ES-I3 (cell line): ENCODE data around the gene SBF1.

Experiments
- H3K36me3 ChIP-seq: 2 replicates; pipeline ENCODE4 v1.6.1; 2013; ENCODE audit warnings: mild to moderate bottlenecking, low read length, control low read depth, moderate library complexity; ENCODE audit not compliant: insufficient read depth
- H3K4me1 ChIP-seq: 2 replicates; pipeline ENCODE4 v1.6.1; 2013; ENCODE audit warnings: mild to moderate bottlenecking, control low read depth, low read length; ENCODE audit not compliant: insufficient read depth
- H3K9ac ChIP-seq: 2 replicates; pipeline ENCODE4 v1.6.1; 2013; ENCODE audit warnings: low read depth, mild to moderate bottlenecking, low read length, moderate library complexity
- H3K9me3 ChIP-seq: 2 replicates; pipeline ENCODE4 v1.6.1; 2013; ENCODE audit warnings: mild to moderate bottlenecking, low read length, moderate library complexity; ENCODE audit not compliant: control insufficient read depth, insufficient read depth

The SBF1 gene

DNA sequence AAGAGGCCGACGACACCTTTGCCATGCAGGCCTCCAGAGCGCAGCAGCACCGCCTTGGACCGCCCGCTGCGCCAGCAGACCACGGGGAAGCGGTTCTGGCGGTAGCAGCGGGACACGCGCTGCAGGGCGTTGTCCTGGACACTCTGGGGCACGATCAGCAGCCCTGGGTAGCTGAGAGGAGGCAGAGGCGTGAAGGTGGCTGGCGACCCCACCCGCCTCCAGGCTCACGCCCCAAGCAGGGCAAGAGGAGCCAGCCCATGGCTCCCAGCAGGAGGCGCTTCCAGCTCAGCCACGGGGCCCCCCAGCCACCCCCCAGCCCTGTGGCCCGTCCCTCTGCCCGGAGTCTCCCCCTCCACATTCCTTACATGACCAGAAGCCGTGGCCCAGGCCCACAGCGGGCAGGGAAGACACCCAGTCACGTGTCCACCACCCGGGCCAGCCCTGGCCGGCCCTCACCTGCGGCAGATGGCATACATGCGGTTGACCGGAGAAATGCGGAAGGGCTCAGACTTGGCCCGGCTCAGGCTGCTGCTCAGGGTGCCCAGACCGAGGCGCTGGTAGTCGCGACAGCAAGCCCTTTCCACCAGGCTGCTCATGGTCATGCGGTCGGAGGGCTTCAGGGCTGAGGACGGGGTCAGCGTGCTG lies 15.2 kb downstream of the SBF1 start:
- H3K9ac ChIP-seq = no peak overlapping the region
- no peaks in the 10 kb centered on the region for H3K9me3 ChIP-seq
- H3K36me3 ChIP-seq = no peaks in the 10 kb centered on the region
- no peaks in the 10 kb centered on the region for H3K4me1 ChIP-seq

DNA sequence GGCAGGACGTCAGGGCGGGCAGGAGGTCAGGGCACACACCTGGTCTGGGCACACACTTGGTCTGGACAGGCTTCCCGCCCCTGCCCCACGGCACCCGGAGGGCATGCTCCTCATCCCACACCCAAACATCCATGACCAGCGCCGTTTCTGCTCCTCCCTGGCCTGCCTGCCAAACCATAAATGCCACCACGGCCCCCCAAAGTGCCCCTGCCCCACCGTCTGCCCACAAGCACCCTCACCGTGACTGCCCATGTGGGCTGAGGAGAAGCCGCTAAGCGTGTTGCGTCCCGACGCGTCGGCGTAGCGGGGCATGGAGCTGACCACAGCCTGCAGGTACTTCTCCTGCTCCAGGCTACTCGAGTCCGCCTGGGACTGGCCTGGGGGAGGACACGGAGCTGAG lies 15.8 kb downstream of the SBF1 start:
- H3K9ac ChIP-seq = no peak overlapping the region
- H3K36me3 ChIP-seq = no peaks in the 10 kb centered on the region; the same call in 1 of the 2 replicates
- no peaks in the 10 kb centered on the region for H3K4me1 ChIP-seq
- no peaks in the 10 kb centered on the region for H3K9me3 ChIP-seq

DNA sequence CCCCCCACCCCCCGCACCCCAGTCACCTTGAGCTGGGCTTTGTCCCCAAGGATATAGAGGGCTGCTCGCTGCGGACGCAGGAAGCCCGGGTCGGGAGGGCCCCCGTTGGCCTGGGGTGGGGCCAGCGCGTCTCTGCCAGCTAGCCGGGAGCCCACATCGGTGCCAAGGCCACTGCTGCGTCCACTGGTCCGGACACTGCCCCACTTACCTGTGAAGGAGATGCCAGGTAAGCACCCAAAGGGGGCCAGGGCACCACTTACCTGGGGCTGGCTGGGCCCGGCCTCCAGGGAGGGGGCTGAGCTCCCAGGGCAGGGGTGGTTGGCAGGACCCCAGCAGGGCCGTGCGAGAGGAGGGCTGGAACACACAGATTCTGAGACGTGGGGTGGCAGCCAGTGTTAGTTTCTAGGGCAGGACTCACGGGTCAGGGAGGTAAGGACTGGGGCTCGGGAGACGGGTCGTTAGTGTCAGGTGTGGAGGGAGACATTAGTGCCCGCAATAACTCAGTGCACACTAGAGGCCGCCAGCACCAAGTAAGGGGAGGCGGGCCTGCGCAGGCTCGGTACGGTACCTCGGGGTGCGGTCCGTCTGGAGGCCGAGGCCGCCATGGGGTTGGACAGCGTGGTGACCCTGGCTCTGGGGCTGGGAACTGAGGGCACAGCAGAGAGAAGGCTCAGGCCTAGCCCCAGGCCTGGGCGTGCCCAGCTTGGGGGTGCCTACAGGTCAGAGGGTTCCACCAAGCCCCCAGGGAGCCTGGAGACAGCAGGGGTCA lies 18.2 kb downstream of the SBF1 start:
- H3K9ac ChIP-seq = no peak overlapping the region
- no peaks in the 10 kb centered on the region for H3K4me1 ChIP-seq
- H3K9me3 ChIP-seq = no peaks in the 10 kb centered on the region
- H3K36me3 ChIP-seq = no peaks in the 10 kb centered on the region; the same call in 1 of the 2 replicates

DNA sequence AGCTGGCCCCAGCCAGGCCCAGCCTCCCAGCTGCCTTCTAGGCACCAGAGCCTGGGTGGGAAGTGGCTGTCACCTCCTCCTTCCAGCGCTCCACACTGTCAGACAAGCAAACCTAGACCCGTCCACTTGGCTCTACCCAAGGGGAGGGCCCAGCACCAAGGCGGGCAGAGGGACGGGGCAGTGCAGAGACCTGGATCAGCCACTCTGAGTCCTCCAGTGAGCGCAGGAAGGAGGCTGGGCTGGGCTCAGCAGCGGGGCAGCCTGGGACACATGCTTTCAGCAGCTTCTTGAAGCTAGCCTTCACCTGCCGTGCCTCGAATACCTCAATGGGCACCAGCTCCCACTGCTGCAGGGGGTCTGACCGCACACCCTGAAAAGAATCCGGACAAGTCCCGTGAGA lies 18.8 kb downstream of the SBF1 start:
- Histone ChIP-seq H3K9me3 (no peaks in the 10 kb centered on the region), H3K36me3 (no peaks in the 10 kb centered on the region; the same call in 1 of the 2 replicates), H3K9ac (no peak overlapping the region), H3K4me1 (no peaks in the 10 kb centered on the region)

DNA sequence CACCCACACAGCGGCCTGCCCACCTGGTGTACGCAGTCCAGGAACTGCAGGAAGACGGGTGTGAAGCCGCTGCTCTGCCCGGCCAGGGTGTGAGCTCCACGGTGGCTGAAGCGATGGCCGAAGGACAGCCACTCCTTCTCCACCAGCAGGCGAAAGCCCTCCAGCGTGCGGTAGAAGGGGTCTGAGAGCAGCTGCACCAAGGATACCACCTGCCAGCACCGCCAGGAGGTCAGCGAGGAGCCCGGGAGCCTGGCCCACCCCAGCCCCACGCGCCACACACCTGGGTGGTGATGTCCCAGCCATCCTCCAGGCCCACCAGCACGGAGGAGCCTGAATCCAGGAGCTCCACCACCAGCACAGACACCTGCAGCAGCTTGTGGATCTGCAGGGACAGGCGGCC lies 19.6 kb downstream of the SBF1 start:
- Histone ChIP-seq H3K9me3 (no peaks in the 10 kb centered on the region), H3K4me1 (no peaks in the 10 kb centered on the region), H3K36me3 (no peaks in the 10 kb centered on the region; the same call in 1 of the 2 replicates)

DNA sequence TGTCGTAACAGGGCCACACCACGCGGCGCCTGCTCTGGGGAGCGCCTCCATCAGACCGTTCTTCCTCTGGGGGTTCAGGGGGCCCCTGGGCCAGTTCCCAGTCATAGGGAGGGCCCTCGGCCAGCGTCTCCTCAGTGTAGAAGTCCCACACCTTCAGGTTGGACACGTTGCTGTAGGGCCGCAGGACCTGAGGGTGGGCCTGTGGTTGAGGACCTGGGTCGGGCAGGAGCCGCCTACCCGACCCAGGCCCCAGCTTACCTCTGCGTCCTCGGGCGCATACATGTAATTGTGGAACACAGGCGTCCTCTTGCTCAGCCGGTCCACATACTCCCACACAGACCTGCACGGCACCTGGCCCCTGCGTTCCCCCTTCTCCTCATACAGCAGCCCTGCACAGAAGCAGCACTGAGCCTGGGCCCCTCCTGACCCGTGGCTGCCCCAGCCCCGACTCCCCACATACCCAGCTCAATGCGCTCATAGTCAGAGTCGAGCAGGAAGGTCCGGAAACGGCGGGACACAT lies 20.2 kb downstream of the SBF1 start:
- Histone ChIP-seq H3K9me3 (no peaks in the 10 kb centered on the region), H3K4me1 (no peaks in the 10 kb centered on the region), H3K9ac (no peak overlapping the region), H3K36me3 (no peaks in the 10 kb centered on the region; the same call in 1 of the 2 replicates)

More for the DNA sequence above, 19.6 kb downstream of the SBF1 start:
- H3K9ac ChIP-seq = no peak overlapping the region

DNA sequence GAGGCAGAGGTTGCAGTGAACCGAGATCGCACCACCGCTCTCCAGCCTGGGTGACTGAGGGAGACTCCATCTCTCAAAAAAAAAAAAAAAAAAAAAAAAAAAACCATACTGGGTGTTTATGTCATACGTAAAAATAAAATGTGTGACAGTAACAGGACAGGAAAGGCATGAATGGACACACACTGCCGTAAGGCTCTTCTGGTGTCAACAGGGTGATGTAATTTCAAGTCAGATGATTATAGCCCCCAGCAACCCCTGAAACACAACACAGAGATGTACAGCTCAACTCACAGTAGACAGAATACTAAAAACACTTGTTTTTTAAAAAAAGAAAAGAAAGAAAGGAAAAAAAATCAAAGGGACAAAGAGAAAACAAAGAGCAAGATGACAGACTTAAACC lies 22.2 kb downstream of the SBF1 start:
- no peak overlapping the region for H3K9ac ChIP-seq
- no peaks in the 10 kb centered on the region for H3K4me1 ChIP-seq
- H3K36me3 ChIP-seq = peaks cover under 1% of the 10 kb centered on the region; the same call in 1 of the 2 replicates
- H3K9me3 ChIP-seq = no peaks in the 10 kb centered on the region

DNA sequence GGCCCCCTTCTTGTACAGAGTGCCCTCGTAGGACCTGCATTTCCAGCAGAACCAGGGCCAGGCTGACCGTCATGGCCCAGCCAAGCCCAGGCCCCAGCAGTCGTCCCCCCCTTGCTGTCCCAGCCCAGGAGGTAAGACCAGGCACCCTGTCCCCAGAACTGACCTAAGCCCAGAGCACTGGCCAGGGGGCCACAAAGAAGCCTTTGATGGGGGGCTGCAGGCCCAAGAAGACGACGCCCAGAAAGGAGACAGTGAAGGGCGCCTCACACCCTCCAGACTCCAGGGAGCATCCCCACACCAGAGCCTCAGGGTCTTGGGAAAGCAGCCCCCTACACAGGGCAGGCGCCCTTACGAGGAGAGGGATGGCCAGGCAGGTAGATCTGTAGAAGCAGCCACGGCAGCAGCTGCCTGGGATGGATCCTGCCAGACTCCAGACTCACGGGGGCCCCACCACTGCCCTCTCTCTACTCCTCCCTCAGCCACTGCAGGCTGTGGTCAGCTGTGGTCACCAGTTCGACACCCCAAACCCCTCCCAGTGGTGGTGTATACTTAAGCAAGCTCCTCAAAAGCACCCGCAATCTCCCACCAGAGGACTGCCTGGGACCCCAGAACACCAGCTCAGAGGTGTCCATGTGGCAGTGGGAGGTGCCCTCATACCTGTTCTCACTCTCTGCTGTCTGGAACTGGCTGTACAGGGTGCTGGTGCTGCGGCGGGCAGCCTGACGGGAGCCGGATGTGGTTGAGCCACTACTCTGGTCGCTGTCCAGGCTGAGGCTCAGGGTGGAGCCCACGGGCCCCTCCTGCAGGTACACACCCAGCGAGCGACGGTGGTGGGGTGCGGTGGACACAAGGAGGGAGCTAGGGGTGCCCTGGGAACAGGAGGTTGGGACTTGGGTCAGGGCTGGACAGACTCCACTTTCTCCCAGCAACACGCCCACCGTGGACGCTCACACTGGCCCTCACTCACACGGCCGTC lies 27.0 kb downstream of the SBF1 start:
- H3K36me3 ChIP-seq = peaks cover 3% of the 10 kb centered on the region; the same call in 1 of the 2 replicates
- H3K4me1 ChIP-seq = no peaks in the 10 kb centered on the region
- H3K9ac ChIP-seq = no peak overlapping the region
- H3K9me3 ChIP-seq = no peaks in the 10 kb centered on the region

DNA sequence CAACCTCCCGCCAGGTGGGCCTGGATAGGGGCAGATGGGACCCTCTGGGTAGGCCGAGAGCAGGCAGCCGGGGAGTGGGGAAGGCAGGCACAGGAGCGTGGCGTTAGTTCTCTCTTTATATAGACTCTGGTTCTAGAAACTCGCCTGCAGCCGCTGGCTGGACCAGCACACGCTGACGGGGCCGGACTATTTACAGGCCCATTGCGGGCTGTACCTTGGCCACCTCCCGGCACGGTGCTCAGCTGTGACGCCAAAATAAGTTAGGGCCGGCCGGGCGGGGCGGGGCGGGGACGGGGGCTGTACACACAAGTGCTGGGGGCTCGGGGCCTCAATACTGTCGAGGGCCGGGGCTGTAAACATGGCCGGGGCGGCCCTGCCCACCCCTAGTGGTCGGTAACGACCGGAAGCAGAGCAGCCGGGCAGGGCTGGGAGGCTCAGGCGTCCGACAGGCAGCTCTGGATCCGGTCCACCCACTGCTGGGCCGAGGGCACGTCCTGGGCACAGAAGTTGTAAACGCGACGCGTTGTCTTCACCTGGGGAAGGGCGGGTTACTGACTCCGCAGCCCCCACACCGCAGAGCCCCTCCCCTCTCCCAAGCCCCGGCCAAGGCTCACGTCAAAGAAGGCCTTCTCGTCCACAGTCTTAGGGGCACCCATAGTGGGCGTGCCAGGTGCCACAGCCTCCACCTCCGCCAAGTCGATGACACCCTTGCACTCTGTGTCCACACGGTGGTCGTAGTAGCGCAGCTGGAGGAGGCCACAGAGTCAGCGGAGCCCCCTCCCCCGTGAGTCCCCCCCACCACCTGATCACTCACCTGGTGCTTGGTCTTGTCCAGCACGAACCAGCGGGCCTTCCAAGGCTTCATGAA lies 27.9 kb downstream of the SBF1 start:
- Histone ChIP-seq H3K4me1 (no peaks in the 10 kb centered on the region), H3K9ac (no peak overlapping the region), H3K36me3 (peaks cover 3% of the 10 kb centered on the region; the same call in 1 of the 2 replicates), H3K9me3 (no peaks in the 10 kb centered on the region)

DNA sequence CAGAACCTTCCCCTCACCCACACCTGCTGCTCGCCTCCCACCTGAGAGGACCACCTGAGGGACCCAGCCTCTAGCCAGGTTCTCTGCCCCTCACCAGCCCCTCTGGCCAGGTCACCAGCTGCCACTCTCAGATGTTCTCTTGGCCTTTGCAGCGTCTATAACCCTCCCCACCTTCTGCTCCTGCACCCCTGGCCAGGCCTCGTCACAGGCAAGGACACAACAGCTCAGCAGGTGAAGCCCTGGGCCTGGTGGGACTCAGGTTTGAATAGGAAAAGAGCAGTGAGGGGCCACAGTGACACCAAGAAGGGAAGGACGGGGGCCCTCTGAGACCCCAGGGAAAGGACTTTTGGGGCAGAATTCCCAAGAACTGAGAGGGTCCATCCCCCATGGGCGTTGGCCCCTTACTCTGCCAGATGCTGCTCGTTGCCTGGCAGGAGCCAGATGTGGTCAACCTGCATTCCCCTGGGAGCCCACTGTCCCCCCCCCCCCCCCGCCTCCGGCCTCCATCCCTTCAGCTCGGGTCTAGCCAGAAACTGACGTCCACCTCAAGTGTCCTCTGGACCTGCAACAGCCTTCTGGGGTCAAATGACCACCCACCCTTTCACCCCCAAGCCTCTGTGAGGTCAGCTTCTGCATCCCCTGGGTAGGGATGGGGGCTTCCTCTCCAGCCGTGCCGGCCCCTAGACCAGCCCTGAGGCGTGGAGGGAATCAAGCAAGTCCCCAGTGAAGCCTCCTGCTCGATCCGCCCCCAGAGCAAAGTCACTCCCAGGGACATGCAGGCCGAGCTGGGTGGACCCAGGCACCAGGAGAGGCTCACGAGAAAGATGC lies 28.7 kb downstream of the SBF1 start:
- H3K9ac ChIP-seq = no peak overlapping the region
- H3K36me3 ChIP-seq = peaks cover 3% of the 10 kb centered on the region; the same call in 1 of the 2 replicates
- H3K9me3 ChIP-seq = no peaks in the 10 kb centered on the region
- no peaks in the 10 kb centered on the region for H3K4me1 ChIP-seq

DNA sequence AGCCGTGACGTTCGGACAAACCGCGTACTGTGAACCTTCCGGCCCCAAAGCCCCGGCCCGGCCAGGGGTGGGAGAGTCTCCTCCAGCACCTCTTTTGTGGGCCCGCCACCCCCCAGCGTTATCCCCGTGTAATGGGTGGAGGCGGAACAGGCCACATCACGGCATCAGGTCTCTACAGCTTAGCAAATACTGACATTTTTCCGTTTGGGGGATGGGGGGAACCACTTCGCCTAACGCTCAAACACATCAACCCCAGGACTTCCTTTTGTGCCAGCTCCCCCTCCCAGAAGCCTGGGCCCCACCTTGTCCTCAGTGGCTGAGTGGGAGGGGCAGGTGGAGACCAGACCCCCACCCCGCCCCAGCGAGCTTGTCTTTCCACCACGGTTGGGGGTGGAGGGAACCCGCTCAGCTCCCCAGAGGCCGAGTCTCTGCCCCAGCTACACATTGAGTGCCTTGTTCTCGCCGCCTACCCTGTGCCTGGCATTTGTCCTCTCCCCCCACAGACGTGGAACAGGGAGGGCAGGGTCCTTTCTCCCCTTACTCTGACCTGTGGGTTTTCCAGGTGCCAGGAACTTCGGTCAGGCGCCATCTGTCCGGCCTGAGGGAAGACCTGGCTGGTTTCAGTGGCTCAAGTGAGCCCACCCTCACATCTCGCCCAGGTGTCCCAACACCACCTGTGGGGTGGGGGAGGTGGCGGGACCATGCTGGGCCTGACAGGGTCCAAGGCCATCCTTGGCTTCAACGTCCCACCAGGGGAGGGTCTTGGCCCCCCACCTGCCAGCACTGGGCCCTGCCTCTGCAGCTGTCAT lies 29.6 kb downstream of the SBF1 start:
- Histone ChIP-seq H3K9ac (no peak overlapping the region), H3K4me1 (no peaks in the 10 kb centered on the region), H3K9me3 (no peaks in the 10 kb centered on the region), H3K36me3 (peaks cover 3% of the 10 kb centered on the region; the same call in 1 of the 2 replicates)

DNA sequence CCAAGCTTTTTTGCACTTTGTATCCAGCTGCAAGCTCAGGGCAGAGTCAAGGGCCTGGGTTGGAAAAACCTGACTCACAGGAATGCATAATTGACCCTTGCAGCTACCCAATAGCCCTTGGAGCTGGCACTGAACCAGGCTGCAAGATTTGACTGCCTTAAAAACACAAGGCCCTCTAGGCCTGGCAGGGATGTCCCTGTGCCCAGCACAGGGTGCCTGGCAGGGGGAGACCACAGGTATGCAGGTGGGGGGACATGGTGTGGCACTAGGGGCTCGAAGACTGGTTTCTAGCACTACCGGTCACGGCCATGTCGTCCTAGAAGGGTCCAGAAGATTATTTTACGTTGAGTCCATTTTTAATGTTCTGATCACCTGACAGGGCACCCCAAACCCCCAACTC lies 30.2 kb downstream of the SBF1 start:
- Histone ChIP-seq H3K36me3 (peaks cover 3% of the 10 kb centered on the region; the same call in 1 of the 2 replicates), H3K4me1 (no peaks in the 10 kb centered on the region), H3K9ac (no peak overlapping the region), H3K9me3 (no peaks in the 10 kb centered on the region)
